SK-N-MC (cell line): Measurements from ENCODE around the gene PWP2.
"Not testable (repeated sequence)": the region's sequence is repeated elsewhere in the genome, so short reads cannot be mapped to it uniquely, and the experiment has no call there.

Experiments
- EZH2 ChIP-seq: fragments of 200-600 bp; sonication (generic); IDR thresholded peaks from one replicate; pipeline ENCODE4 v1.6.1; 2017; ENCODE audit warnings: antibody characterized with exemption
- POLR2AphosphoS5 ChIP-seq: IDR thresholded peaks from 2 replicates; pipeline ENCODE4 v1.6.1; 2012; ENCODE audit warnings: mild to moderate bottlenecking, low read depth, low read length, borderline replicate concordance

DNA sequence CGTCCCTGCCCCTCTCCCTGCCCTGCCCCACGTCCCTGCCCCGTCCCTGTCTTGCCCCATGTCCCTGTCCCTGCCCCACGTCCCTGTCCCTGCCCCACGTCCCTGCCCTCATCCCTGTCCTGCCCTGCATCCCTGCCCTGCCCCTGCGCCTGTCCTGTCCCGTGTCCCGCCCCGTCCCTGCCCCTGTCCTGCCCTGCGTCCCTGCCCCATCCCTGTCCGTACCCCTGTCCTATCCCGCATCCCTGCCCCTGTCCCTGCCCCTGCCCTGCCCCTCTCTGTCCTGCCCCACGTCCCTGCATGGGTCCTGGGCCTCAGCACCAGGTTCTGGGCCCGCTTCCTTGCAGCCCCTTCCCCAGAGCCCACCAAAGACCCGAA is 53.1 kb downstream of the PWP2 start:
- not testable (repeated sequence) for TF ChIP-seq EZH2, POLR2AphosphoS5
